H1 (cell line): ENCODE results near the gene BBS12. TPM values are rescaled to one million over a fixed set of nuclear protein-coding genes. Genes with fewer than 3 reads are reported as not detected.

Experiments used
- CTCF ChIA-PET: fragments of 300-600 bp; sonication (Branson Sonifier 250); formaldehyde crosslinking; loops from one replicate; lab custom pipeline; 2021; ENCODE audit not compliant: partially characterized antibody; lab: Charles Lee
- POLR2A ChIA-PET: fragments of 300-600 bp; sonication (Branson Sonifier 250); formaldehyde crosslinking; loops from one replicate; lab custom pipeline; 2021; ENCODE audit warnings: inconsistent platforms; ENCODE audit not compliant: partially characterized antibody; lab: Charles Lee
- DNase-seq, 2 experiments: peaks; one replicate each; pipeline versions ENCODE4 v3.0.0 to v3.0.0-alpha.2; 2010 to 2022; ENCODE audit warnings: low spot score in 2 of 2, low read depth in 1 of 2, mixed read lengths in 1 of 2
- FAIRE-seq: peaks from 2 replicates; lab custom pipeline; 2011; peaks lifted over from hg19 to GRCh38; lab: Jason Lieb, UNC
- H2AFZ ChIP-seq: 2 replicates; pipeline ENCODE4 v1.8.1; 2012; ENCODE audit warnings: low read length, inconsistent platforms
- H2AK5ac ChIP-seq: 2 replicates; pipeline ENCODE4 v1.6.1; 2013; ENCODE audit warnings: low read depth, low read length
- H2BK120ac ChIP-seq: replicated peaks from 2 replicates; pipeline ENCODE3; 2013; ENCODE audit warnings: low read depth, low read length, inconsistent platforms
- H2BK12ac ChIP-seq: 2 replicates; pipeline ENCODE4 v1.6.1; 2013; ENCODE audit warnings: low read depth, low read length
- H2BK15ac ChIP-seq: 2 replicates; pipeline ENCODE4 v1.6.1; 2013; ENCODE audit warnings: low read length
- H2BK20ac ChIP-seq: 2 replicates; pipeline ENCODE4 v1.6.1; 2013; ENCODE audit warnings: low read length
- H2BK5ac ChIP-seq: 2 replicates; pipeline ENCODE4 v1.6.1; 2013; ENCODE audit warnings: low read depth, low read length
- H3K14ac ChIP-seq: 2 replicates; pipeline ENCODE4 v1.6.1; 2013; ENCODE audit warnings: inconsistent platforms; ENCODE audit not compliant: insufficient read length
- H3K18ac ChIP-seq: 2 replicates; pipeline ENCODE4 v1.6.1; 2013; ENCODE audit warnings: low read length; ENCODE audit errors: extremely low read depth
- H3K23ac ChIP-seq: 2 replicates; pipeline ENCODE4 v1.6.1; 2013; ENCODE audit warnings: inconsistent platforms; ENCODE audit not compliant: insufficient read length
- H3K23me2 ChIP-seq: 2 replicates; pipeline ENCODE4 v1.6.1; 2013; ENCODE audit warnings: low read depth, low read length
- H3K27ac ChIP-seq: 2 replicates; pipeline ENCODE4 v1.6.1; 2011; ENCODE audit warnings: low read depth, low read length, inconsistent platforms
- H3K27me3 ChIP-seq, 4 experiments: replicated peaks in 1 of 4; 1 replicate in 1 of 4; 2 replicates in 3 of 4; pipeline versions ENCODE4 v1.6.1 to v1.8.1; 2011 to 2013; ENCODE audit warnings: low read length in 3 of 4, mild to moderate bottlenecking in 3 of 4, inconsistent platforms in 2 of 4, mixed read lengths in 2 of 4, moderate library complexity in 1 of 4; ENCODE audit not compliant: control insufficient read depth in 3 of 4, insufficient read depth in 3 of 4; ENCODE audit errors: extremely low read depth in 1 of 4
- H3K36me3 ChIP-seq, 4 experiments: 2 replicates each; pipeline versions ENCODE4 v1.6.1 to v1.8.1; 2011 to 2013; ENCODE audit warnings: mild to moderate bottlenecking in 4 of 4, low read length in 3 of 4, moderate library complexity in 2 of 4, control low read depth in 1 of 4, inconsistent platforms in 1 of 4; ENCODE audit not compliant: insufficient read depth in 4 of 4, control insufficient read depth in 2 of 4
- H3K4ac ChIP-seq: replicated peaks from 2 replicates; pipeline ENCODE3; 2013; ENCODE audit warnings: low read length, low read depth, mixed read lengths, inconsistent platforms; ENCODE audit not compliant: insufficient read length
- H3K4me1 ChIP-seq, 4 experiments: replicated peaks in 1 of 4; 1 replicate in 1 of 4; 2 replicates in 3 of 4; pipeline versions ENCODE4 v1.6.1 to v1.8.1; 2011 to 2013; ENCODE audit warnings: low read length in 3 of 4, inconsistent platforms in 2 of 4, mixed read lengths in 1 of 4; ENCODE audit not compliant: insufficient read depth in 4 of 4, control insufficient read depth in 3 of 4
- H3K4me2 ChIP-seq, 2 experiments: 2 replicates each; pipeline versions ENCODE4 v1.6.1 to v1.8.1; 2011 to 2013; ENCODE audit warnings: low read depth in 2 of 2, low read length in 2 of 2, control low read depth in 1 of 2, inconsistent platforms in 1 of 2, mild to moderate bottlenecking in 1 of 2; ENCODE audit not compliant: insufficient read depth in 1 of 2
- H3K4me3 ChIP-seq, 4 experiments: fragments of 200-600, 300-600 bp in 1 of 4; sonication (generic), shearing (Covaris generic), sonication (Bioruptor Twin) in 1 of 4; 2 replicates each; pipeline versions ENCODE4 v1.5.1 to v1.8.1; 2011 to 2016; ENCODE audit warnings: low read length in 4 of 4, low read depth in 3 of 4, control low read depth in 2 of 4, inconsistent platforms in 2 of 4, mild to moderate bottlenecking in 2 of 4, mixed read lengths in 1 of 4, moderate library complexity in 1 of 4; ENCODE audit not compliant: insufficient read depth in 2 of 4; ENCODE audit errors: extremely low read depth in 1 of 4
- H3K56ac ChIP-seq: replicated peaks from 2 replicates; pipeline ENCODE3; 2013; ENCODE audit warnings: low read depth, mild to moderate bottlenecking, mixed read lengths, low read length, inconsistent platforms; ENCODE audit not compliant: insufficient read length
- H3K79me1 ChIP-seq: 2 replicates; pipeline ENCODE4 v1.6.1; 2013; ENCODE audit warnings: low read depth, low read length, control low read depth
- H3K79me2 ChIP-seq, 2 experiments: 2 replicates each; pipeline versions ENCODE4 v1.6.1 to v1.8.1; 2012 to 2013; ENCODE audit warnings: low read length in 2 of 2, mild to moderate bottlenecking in 2 of 2, inconsistent platforms in 1 of 2; ENCODE audit not compliant: insufficient read depth in 2 of 2, control insufficient read depth in 1 of 2
- H3K9ac ChIP-seq, 4 experiments: replicated peaks in 1 of 4; 1 replicate in 1 of 4; 2 replicates in 3 of 4; pipeline versions ENCODE4 v1.6.1 to v1.8.1; 2011 to 2013; ENCODE audit warnings: low read depth in 3 of 4, low read length in 3 of 4, control low read depth in 2 of 4, mild to moderate bottlenecking in 2 of 4, moderate library complexity in 2 of 4, inconsistent platforms in 1 of 4; ENCODE audit errors: extremely low read depth in 1 of 4
- H3K9me3 ChIP-seq, 2 experiments: 2 replicates each; pipeline versions ENCODE4 v1.6.1 to v1.8.1; 2012 to 2013; ENCODE audit warnings: mild to moderate bottlenecking in 2 of 2, moderate library complexity in 2 of 2, control low read depth in 1 of 2, inconsistent platforms in 1 of 2, low read depth in 1 of 2, low read length in 1 of 2, mixed read lengths in 1 of 2; ENCODE audit not compliant: insufficient read depth in 2 of 2
- H4K20me1 ChIP-seq, 2 experiments: replicated peaks in 1 of 2; 2 replicates each; pipeline versions ENCODE3 to v1.8.1; 2011 to 2013; ENCODE audit warnings: inconsistent platforms in 2 of 2, low read length in 2 of 2, mild to moderate bottlenecking in 1 of 2; ENCODE audit not compliant: insufficient read depth in 2 of 2, control insufficient read depth in 1 of 2
- H4K5ac ChIP-seq: 2 replicates; pipeline ENCODE4 v1.6.1; 2013; ENCODE audit warnings: low read length, low read depth, mixed read lengths, inconsistent platforms; ENCODE audit not compliant: insufficient read length
- H4K8ac ChIP-seq: 2 replicates; pipeline ENCODE4 v1.8.0; 2013; ENCODE audit warnings: mild to moderate bottlenecking, moderate library complexity, low read length, inconsistent platforms; ENCODE audit not compliant: insufficient read depth; ENCODE audit errors: extremely low read depth
- H4K91ac ChIP-seq: replicated peaks from 2 replicates; pipeline ENCODE3; 2013; ENCODE audit warnings: low read length, mixed read lengths, inconsistent platforms; ENCODE audit not compliant: insufficient read length
- BRCA1 ChIP-seq: IDR thresholded peaks from 2 replicates; pipeline ENCODE4 v1.6.1; 2012; ENCODE audit warnings: low read depth, low read length, improper control_type of control experiment
- EZH2 ChIP-seq: fragments of 200-600 bp; sonication (generic); IDR thresholded peaks from 2 replicates; pipeline ENCODE4 v1.7.1; 2012; ENCODE audit warnings: low read depth, mild to moderate bottlenecking, moderate library complexity, low read length, inconsistent platforms; ENCODE audit not compliant: severe bottlenecking
- HDAC6 ChIP-seq: IDR thresholded peaks from one replicate; pipeline ENCODE4 v1.7.1; 2012; ENCODE audit warnings: low read depth, mild to moderate bottlenecking, inconsistent platforms, low read length, moderate library complexity
- KDM4A ChIP-seq: IDR thresholded peaks from one replicate; pipeline ENCODE4 v1.7.1; 2012; ENCODE audit warnings: low read depth, mild to moderate bottlenecking, moderate library complexity, low read length, inconsistent platforms; ENCODE audit not compliant: severe bottlenecking
- POU5F1 ChIP-seq: IDR thresholded peaks from 2 replicates; pipeline ENCODE4 v1.6.1; 2011; ENCODE audit warnings: low read depth, mild to moderate bottlenecking, low read length, moderate library complexity
- RFX5 ChIP-seq: IDR thresholded peaks from 2 replicates; pipeline ENCODE4 v1.6.1; 2011; ENCODE audit warnings: low read depth, low read length, improper control_type of control experiment, borderline replicate concordance
- TAF1 ChIP-seq: IDR thresholded peaks from 2 replicates; pipeline ENCODE4 v1.6.1; 2011; ENCODE audit warnings: mild to moderate bottlenecking, low read depth, low read length
- WGBS, 2 experiments: shearing (Covaris generic) in 1 of 2; methylation state at CpG; one replicate each; pipeline versions ENCODE4 v1.1.6 to v1.1.7; 2013 to 2015; ENCODE audit warnings: low lambda C conversion rate in 2 of 2, mixed read lengths in 2 of 2, inconsistent platforms in 1 of 2, low coverage in 1 of 2, missing lambda C conversion rate in 1 of 2; ENCODE audit not compliant: insufficient replicate concordance in 2 of 2, insufficient coverage in 1 of 2, insufficient read length in 1 of 2; ENCODE audit errors: extremely low coverage in 1 of 2, missing lambda C conversion rate in 1 of 2; 5-methylcytosine and 5-hydroxymethylcytosine counted together
- polyA plus RNA-seq, 7 experiments: library from polyadenylated mRNA; depleted of rRNA in 3 of 7; stranded (reverse) in 5 of 7; unstranded in 2 of 7; fragments of >200 nt in 5 of 7; fragments of 200-250 nt in 2 of 7; gene quantifications; 1 replicate in 5 of 7; 2 replicates in 1 of 7; 4 replicates in 1 of 7; pipeline versions ENCODE4 v1.2.1 to v1.2.3, GENCODE V29; 2011 to 2013; ENCODE audit warnings: missing spikeins in 2 of 7, mixed read lengths in 2 of 7
- total RNA-seq: library from RNA; stranded (reverse); fragmentation: NEBNext Ultra II Directional; extraction: Animal tissue kit (Norgen Biotek cat#: 25700); gene quantifications from 2 replicates; pipeline ENCODE4 v1.2.1, GENCODE V29; 2021

Gene BBS12
- total and polyA plus RNA-seq, 2 of the 8 experiments (the other 6 are each of a cell fraction or from before 2014, with no cell fraction given), result 0.88 to 2.6 TPM

- Histone ChIP-seq H3K4me2 (no peak overlapping the region), H3K23me2 (no peaks in the 10 kb centered on the region), H2BK5ac (no peak overlapping the region), H4K8ac (no peak overlapping the region), H3K79me1 (no peaks in the 10 kb centered on the region), H3K4me3 (no peak overlapping the region), H3K23ac (no peak overlapping the region), H2BK15ac (no peak overlapping the region), H3K56ac (no peak overlapping the region), H3K79me2 (no peaks in the 10 kb centered on the region), H3K27me3 (no peaks in the 10 kb centered on the region), H3K14ac (no peak overlapping the region), H2BK20ac (no peak overlapping the region), H2BK12ac (no peak overlapping the region), H4K91ac (no peak overlapping the region), H4K5ac (no peak overlapping the region), H3K4me1 (no peaks in the 10 kb centered on the region), H2AK5ac (no peak overlapping the region), H4K20me1 (no peaks in the 10 kb centered on the region), H3K9ac (no peak overlapping the region), H2BK120ac (no peak overlapping the region), H3K36me3 (no peaks in the 10 kb centered on the region), H3K18ac (no peak overlapping the region), H3K4ac (no peak overlapping the region), H3K9me3 (no peaks in the 10 kb centered on the region), H2AFZ (peak overlapping the region; percentile 21; the same call in 1 of the 2 replicates), H3K27ac (no peak overlapping the region)
- ChIA-PET CTCF (no interaction called here), POLR2A (interaction anchor here (1.5 kb wide), 1 partner anchor 150 kb away, joined by 3 read pairs; no protein-coding TSS in a partner anchor)
- no peak for FAIRE-seq
- TF ChIP-seq EZH2 (no peak), HDAC6 (no peak), RFX5 (no peak), BRCA1 (no peak), KDM4A (no peak), TAF1 (no peak), POU5F1 (no peak)
- DNase-seq, result no peak
- WGBS, 2 experiments, result 91 to 100% methylated on average over 1 to 5 of the region's 5 CpGs
These were observed 17.4 kb downstream of the BBS12 start for GRCh38 chr4:122749704-122750454.
